ENCODE results near the gene TRIM73. TPM values are rescaled to one million over a fixed set of nuclear protein-coding genes. Genes with fewer than 3 reads are reported as not detected.
"Not testable (repeated sequence)": the region's sequence is repeated elsewhere in the genome, so short reads cannot be mapped to it uniquely, and the experiment has no call there.

TRIM73 gene
- total RNA-seq, 1 donor from 2014 or later: 1.4 TPM

DNA sequence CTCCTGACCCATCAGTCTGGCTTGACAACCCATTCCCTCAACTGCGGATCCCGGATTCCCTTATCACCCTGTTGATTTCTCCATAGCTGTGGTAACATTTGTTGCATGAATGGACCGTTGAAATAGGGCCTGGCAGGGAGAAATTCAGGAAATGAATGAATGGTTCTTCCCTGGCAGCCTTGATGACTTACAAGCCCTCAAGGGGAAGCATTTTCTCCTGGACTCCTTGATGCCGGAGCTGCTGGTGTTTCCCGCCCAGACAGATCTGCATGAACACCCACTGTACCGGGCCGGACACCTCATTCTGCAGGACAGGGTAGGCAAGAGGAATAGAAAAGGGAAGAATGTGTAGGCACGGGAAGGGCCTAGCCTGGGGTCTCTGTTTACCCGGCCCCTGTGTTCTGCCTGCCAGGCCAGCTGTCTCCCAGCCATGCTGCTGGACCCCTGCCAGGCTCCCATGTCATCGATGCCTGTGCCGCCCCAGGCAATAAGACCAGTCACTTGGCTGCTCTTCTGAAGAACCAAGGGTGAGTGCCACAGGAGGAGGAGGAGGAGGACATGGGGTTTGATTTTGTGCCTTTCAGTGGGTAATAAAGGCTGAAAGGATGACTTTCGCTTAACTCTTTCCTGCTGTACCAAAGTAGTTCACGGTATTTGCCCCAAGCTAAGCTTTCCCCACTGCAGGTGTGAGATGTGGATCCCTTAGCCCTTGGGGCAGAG is 19.4 kb downstream of the TRIM73 start:
- intact Hi-C loops (cut with DNase I); DNase-seq (ENCODE audit: low spot score): not testable (repeated sequence)

DNA sequence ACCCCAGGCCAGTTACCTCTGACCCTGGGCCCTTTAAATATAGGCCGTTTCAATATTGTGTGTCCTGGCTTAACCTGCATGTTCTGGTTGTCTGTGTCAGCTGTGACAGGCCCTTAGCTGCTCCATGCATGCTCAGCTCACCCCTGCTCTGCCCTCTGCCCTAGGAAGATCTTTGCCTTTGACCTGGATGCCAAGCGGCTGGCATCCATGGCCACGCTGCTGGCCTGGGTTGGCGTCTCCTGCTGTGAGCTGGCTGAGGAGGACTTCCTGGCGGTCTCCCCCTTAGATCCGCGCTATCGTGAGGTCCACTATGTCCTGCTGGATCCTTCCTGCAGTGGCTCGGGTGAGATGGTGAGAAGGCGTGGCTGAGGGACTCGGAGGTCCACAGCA is 20.0 kb downstream of the TRIM73 start:
- intact Hi-C loops (cut with DNase I); DNase-seq (ENCODE audit: low spot score): not testable (repeated sequence)

- intact Hi-C loops (cut with DNase I); DNase-seq (ENCODE audit: low spot score): not testable (repeated sequence)
Observed at GRCh38 chr7:75415829-75416373, 20.5 kb downstream of the TRIM73 start.

DNA sequence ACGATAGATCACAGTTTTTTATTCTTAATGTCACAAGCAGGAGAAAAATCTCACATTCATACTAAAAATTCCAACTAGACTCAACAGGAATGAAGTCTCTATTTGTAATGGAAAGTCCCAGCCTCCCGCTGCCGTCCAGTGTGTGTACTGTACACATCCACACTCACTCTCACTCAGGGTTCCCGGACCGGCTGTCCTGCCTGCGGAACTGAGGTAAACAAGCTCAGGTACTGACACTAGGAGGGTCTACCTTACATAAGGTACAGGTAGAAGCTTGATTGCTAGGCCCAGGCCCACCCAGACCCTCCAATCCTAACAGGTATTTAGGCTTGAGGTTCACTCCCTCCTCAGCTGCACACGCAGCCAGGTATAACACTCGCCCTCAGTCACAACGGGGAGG is 21.4 kb downstream of the TRIM73 start:
- intact Hi-C loops (cut with DNase I); DNase-seq (ENCODE audit: low spot score): not testable (repeated sequence)

DNA sequence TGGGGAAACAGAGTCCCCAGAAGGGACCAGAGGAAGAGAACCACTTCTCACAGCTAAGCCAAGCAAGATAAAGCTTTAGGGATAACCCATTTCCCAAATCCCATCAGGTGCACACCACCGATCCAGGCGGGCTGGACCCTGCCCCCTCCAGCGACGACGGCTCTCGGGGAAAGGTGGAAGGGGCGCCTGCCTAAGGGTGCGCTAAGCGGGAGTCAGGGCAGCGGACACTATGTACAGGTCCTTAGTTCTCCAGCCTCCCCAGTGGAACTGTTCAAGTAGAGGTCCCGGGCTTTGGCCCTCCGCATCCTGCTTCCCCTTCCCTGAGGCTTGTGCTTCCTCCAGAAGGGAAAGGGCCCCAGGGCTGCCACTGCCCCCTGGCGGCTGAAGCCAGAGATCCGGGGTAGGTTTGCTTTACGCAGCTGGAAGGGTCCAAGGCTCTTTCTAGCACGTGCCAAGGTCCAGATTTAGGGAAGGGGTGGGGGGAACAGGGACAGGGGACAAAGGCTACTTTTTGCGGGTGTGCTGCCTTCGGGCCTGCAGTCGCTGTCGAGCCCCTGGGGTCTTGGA is 22.9 kb downstream of the TRIM73 start:
- intact Hi-C loops (cut with DNase I); DNase-seq (ENCODE audit: low spot score): not testable (repeated sequence)

- DNase-seq (ENCODE audit: low spot score); intact Hi-C loops (cut with DNase I): not testable (repeated sequence)
Observed at GRCh38 chr7:75419210-75419609, 23.8 kb downstream of the TRIM73 start.

DNA sequence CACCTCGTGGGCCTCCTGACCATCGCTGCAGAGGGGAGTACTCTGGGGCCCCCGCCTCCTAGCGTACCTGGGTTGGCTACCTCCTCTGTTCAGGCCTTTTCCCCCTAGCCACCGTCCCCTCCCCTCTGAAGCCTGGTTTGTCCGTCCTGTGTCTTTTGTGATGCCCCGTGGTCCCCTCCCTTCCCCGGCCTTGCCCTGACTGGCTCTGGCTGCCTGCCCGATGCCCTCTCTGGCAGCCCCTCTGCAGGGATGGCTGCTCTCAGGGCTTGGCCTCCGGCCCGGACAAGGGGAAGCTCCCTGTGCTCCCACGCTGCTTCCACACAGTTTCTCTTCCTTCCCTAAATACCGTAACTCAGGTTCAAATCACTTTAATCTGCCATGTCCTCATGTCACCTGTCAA is 24.3 kb downstream of the TRIM73 start:
- DNase-seq (ENCODE audit: low spot score); intact Hi-C loops (cut with DNase I): not testable (repeated sequence)

DNA sequence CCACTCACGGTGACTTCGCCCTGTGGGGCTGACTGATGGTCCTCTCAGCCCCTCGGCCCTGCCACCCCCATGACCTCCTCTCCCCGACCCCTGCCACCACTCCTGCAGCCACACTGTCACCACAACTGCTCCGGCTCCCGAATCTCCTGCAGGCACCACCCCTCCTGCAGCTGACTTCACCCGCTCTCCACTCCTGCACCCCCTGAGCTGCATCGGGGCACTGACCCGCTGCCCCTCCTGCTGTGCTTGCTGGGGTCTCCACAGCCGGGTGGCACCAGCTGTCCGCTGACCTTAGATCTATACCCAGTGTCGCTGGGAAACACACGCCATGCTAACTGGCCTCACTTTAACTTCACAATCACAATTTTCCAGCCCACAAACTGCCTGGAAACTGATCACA is 24.7 kb downstream of the TRIM73 start:
- DNase-seq (ENCODE audit: low spot score); intact Hi-C loops (cut with DNase I): not testable (repeated sequence)

DNA sequence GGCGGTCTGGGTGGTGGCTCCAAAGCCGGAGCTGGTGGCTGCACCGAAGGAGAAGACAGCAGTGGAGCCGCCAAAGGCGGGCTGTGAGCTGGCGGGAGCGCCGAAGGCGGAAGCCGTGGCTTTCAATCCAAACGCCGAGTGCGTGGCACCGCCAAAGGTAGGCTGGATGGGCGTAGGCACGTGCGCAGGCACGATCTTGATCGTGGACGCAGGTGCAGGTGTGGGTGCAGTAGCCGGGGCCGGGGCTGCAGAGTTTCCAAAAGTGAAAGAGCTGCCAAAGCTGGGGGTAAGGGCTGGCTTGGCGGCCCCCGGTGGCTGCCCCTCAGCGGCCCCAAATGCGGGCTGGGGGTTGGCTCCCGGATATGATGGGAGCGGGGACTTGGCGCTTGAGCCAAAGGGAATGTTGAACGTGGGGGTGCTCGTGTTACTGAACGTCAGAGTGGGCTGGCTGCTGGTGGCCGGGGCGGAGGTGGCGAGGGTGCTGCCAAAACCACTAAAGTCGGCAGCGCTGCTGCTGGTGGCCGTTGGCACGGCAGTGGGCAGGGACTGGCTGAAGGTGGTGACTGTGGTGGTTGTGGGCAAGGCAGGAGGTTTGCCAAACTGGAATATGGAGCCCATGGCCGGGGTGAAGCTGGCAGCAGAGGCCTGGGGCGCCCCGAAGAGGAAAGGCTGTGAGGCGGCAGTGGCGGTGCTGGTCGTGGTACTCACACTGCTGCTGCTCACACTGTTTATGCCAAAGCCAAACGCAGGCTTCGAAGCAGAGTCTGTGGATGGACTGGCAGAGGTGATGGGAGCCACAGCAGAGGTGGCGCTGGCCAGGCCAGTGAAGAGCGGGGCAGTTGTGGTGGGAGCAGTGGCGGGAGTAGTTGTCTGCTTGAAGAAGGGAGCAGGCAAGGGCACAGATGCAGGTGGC is 26.6 kb downstream of the TRIM73 start:
- intact Hi-C loops (cut with DNase I); DNase-seq (ENCODE audit: low spot score): not testable (repeated sequence)

- DNase-seq (ENCODE audit: low spot score); intact Hi-C loops (cut with DNase I): not testable (repeated sequence)
Observed at GRCh38 chr7:75423481-75423880, 28.1 kb downstream of the TRIM73 start.

DNA sequence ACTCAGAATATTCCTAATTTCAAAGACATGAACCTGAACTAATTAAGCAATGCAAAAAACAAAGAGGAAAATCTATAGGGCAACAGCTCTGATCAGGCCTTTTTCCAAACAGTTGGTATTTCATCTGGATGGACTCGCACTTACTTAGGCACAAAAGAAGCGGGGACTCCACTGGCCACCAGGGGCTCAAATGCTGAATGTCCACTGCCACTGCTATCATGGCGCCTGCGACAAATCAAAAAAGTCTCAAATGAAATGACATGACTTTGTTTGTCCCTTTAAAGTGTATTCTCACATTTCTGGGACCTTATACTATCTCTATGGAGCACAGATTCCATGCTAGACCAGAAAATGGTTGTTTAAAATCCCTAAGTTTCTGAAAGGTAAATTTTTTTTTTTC is 43.6 kb downstream of the TRIM73 start:
- DNase-seq (ENCODE audit: low spot score); intact Hi-C loops (cut with DNase I): not testable (repeated sequence)

GRCh38 chr7:75442101-75442464 is 46.7 kb downstream of the TRIM73 start:
- DNase-seq (ENCODE audit: low spot score); intact Hi-C loops (cut with DNase I): not testable (repeated sequence)

- DNase-seq (ENCODE audit: low spot score); intact Hi-C loops (cut with DNase I): not testable (repeated sequence)
Observed at GRCh38 chr7:75442465-75443111, 47.2 kb downstream of the TRIM73 start.

DNA sequence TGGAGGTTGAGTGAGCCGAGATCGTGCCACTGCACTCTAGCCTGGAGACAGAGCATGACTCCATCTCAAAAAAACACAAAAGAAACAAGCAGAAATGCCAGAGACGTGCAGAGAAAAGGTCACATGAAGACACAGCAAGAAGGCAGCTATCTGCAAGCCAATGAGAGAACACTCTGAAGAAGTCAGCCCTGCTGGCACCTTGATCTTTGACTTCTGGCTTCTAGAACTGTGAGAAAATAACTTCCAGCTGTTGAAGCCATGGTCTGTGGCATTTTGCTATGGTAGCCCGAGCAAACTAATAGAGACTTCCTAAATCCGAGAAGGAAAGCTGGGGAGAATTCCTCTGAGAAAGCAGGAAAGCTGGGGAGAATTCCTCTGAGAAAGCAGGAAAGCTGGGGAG is 54.5 kb downstream of the TRIM73 start:
- intact Hi-C loops (cut with DNase I); DNase-seq (ENCODE audit: low spot score): not testable (repeated sequence)

DNA sequence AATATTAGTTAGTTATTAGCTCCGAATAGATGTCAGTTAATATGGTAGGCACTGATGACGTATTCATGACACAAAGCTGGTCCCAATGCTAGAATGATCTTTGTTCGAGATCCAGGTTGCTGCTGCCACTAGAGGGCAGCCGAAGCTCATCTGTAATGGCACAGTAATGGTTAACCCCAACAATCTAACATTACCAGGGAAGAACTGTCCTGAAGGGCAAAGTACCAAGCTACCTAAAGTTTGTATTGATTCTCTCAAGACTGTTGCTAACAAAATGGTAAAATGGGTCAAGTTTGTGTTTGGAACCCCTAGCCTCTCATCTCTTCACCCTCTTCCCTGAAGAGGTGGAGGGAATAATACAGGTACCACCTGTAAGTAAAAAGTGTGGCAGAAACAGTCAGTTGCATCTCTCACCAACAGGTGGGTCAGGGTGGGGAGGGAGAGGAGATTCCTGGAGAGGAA is 57.1 kb downstream of the TRIM73 start:
- intact Hi-C loops (cut with DNase I); DNase-seq (ENCODE audit: low spot score): not testable (repeated sequence)
